Colon (tissue), 2 donors: ENCODE results near the gene TAS2R7.
"Not testable (repeated sequence)": the region's sequence is repeated elsewhere in the genome, so short reads cannot be mapped to it uniquely, and the experiment has no call there.

ENCODE experiments used
- FAIRE-seq: peaks from 2 replicates; lab custom pipeline; 2012; peaks lifted over from hg19 to GRCh38; lab: Jason Lieb, UNC
- donor health status: control.
- donor health status: control.

The TAS2R7 gene, protein sequence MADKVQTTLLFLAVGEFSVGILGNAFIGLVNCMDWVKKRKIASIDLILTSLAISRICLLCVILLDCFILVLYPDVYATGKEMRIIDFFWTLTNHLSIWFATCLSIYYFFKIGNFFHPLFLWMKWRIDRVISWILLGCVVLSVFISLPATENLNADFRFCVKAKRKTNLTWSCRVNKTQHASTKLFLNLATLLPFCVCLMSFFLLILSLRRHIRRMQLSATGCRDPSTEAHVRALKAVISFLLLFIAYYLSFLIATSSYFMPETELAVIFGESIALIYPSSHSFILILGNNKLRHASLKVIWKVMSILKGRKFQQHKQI

DNA sequence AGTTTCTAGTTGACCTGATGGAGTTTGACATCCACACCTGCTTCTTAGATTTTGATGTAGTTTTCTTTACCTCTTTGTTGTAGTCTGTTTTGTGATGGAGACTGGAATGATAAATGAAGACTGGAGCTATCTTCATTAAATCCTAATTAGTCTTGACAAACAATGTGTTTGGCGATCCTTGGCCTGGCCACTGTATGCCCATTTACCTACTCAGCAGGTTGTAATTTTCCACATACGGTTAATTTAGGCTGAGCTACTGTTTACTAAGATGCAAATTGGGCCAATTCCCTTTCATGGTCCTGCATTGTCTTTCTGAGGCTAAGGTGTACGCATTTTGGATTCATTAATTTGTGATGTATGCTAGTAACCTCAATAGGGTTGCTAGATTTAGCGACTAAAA, at the start of gene TAS2R7:
TAS2R7 (minus strand) TSS at position 41 of the 400 bp plus-strand sequence. CDS start 57 bp downstream, outside the sequence.
- FAIRE-seq, result no peak

DNA sequence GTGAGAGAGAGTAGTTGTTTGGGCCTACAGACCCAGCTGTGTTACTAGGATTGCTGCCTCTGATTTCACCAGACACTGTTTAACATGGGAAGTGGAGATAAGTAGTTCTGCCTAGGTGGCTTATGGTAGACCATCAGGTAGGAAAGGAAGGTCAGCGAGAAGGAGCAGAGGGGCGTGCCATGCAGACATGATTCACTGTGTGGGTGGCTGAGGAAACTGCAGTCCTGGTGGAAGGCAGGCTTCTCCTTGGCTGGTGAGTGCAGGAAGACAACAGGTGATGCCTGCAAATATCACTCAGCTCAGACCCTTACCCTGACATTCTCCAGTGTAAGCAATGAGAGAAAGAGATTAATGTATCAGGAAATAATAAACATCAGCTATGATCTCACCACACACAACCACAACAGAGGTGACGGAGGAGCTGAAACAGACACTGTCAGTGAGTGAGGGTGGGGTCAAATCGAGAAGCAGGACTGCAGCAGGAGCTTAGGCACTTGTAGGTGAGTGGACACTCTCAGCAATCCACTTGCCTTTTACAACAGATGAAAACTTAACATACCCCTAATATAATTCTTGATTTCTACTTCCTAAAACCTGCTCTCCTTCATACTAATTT, 48.9 kb upstream of the TAS2R7 start:
- FAIRE-seq, result no peak

DNA sequence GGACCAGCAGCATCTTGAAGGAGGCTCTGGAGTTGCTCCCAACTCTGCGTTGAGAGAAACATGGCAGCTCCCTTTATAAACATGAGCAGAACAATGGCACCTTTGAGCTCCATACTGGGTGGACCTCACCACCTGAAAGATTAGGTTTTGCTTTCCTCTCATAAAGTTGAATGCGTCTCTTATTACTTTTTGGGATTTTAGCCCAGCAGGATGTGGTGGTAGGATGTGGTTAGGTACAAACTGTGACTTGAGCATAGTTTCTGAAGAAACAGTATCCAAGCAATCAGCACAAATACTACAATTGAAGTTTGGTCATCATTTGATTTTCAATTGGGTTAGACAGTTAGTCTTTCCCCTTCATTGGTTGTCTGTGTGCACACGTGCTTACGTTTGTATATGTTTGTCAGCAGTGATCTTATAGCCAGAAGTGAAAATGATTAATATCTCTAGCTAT, 47.0 kb upstream of the TAS2R7 start, which contains the start of gene PRR4:
PRR4 (minus strand) TSS at position 51 of the 454 bp plus-strand sequence; CDS start at position 13, 38 bp downstream.
- FAIRE-seq, result no peak

DNA sequence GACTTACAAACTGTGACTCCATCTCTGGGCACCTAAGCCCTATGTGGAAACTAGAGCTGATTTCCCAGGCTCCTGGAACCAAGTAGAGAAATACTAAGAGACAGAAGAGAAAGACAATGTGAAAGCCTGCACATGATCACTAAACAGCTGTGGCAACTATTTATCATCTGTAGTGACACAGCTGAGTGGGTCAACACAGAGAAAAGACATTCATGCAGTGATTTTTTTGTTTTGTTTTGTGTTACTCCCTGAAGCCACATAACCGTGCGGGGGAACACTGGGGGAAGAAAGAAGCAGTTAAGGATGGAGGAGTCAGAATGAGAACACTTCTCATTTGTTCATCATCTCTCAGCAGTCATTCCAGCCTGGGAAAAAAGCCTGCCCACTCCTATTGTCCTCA, 45.3 kb upstream of the TAS2R7 start:
- no peak for FAIRE-seq

DNA sequence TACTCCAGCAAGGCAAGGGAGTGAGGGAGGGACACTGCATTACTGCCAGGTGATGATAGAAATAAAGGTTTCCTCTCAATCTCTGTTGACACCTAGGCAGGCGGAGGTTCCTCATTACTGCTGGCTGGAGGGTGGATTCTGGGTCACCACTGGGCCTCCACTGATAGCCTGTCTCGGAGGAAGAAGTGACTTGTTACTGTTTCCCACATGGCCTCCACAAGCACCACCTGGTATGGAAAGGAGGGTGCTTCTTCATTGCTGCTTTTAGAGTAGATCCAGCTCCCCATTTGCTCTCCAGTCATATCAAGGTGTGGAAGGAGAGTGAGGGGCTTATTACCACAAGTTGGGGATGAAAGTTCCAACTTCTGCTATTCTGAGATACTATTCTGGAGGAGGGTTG, 40.4 kb upstream of the TAS2R7 start:
- FAIRE-seq, result no peak

DNA sequence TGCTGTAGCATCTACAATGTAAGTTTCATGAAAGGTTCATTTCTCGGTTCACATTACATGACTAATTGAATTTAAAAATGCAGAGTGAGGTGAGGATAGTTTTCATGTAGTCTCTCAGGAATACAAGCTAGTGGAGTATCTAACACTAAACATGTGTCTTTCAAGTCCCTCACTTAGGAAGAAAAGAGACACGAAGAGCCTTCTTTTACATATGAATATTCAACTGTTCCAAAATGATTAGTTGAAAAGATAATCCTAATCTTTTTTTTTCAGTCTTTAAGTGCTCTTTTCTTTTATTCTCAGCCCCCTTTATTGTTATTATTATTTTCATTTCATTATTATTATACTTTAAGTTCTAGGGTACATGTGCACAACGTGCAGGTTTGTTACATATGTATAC, 36.0 kb upstream of the TAS2R7 start:
- no peak for FAIRE-seq

DNA sequence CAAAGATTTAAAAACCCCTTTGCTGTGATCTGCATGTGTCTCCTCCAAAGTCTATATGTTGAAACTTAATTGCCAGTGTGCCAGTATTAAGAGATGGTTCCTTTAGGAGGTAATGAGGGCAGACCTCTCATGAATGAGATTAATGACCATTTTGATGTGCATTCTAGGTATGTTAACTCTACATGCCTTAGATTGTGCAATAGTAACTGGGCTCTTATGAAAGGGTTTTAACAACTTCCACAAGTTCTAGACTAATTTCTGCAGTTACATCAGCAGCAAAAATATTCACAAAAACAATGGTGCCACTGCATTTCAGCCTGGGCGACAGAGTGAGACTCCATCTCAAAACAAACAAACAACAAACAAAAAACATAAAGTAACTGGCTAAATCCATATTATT, 27.6 kb upstream of the TAS2R7 start:
- no peak for FAIRE-seq

DNA sequence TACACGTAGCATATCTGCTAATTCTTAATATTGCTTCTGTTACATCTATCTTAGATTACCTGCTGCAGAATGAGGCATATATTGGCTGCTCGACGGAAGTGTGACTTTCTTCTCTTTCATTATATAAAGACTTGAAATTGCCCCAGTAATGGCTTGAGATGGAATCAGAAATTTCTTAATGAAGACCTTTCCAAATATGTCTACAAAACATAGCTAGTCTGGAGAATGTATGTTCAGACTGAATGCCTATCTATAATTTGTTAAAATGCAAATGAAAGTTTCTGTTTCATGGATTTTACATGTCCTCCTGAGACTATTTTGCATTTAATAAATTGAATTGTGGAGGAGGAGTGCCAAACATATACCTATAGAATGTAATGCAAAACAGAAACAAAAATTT, 23.8 kb upstream of the TAS2R7 start, which contains the start of gene TAS2R10:
TAS2R10 (minus strand) TSS at position 101 of the 400 bp plus-strand sequence; CDS start at position 12, 89 bp downstream.
- no peak for FAIRE-seq

DNA sequence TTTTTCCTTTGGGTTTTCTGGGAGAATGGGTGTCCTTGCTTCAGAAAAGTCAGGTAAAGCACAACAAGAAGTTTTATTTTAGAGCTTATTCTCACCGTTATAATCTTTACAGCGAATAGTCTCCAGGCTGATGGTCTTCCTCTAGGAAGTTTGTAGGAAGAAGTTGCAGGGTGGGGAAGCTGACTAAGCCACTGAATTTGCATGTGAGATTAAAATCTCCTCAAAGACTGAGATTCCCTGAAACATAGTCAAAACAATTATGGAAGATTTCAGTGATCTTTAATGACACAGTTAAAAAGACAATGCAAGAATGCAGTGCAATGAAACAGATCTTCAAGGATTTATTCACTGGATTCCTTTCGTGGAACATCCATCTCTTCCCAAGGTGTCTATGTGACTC, 22.5 kb upstream of the TAS2R7 start:
- FAIRE-seq, result no peak

DNA sequence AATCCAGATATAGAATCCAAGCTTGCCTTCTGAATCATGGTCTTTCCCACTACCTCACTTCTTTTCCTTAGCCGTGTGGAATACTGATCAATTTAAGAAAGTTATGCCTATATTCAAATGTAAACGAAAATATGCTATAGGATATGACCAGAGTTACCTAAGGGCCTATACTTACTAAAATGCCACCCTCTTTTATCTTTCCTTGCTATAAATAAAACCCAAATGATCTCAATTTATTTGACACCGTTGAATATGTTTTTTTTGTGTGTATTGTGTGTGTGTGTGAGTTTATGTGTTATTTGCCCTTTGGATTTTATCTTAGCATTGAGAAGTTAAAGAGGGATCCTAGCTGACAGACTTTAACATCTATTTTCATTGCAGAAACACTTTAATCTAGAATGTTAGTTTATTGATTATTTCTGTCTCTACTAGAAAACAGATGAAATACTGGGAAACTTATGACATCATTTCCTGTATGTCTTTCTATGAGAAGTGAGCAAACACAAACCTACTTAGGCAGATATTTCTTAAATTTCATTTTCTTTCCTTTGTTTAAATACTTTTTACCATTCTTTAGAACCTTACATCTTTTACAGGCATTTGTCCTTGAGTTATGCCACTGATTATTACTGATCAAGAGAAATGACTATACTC, 9.6 kb upstream of the TAS2R7 start:
- no peak for FAIRE-seq

DNA sequence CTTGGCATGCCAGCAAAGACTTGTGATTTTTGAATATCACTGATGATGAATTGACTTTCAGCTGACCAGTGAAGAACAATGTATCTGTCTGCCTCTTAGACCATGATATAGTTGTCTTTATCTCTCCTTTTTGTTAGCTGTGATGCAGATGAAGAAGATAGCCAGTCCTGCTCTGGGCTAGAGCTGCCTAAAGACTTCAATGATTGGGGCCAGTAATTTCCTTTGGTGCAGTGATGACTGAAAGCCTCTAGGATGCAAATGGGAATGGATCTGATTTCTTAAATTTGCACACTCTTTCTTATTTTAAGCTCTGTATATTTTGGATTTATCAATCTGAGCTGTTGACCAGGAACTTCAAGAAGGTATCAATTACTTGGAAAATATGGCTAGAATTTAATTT, 7.6 kb upstream of the TAS2R7 start, which contains the start of gene TAS2R9:
TAS2R9 (minus strand) TSS at position 101 of the 400 bp plus-strand sequence; CDS start at position 8, 93 bp downstream.
- FAIRE-seq, result no peak

DNA sequence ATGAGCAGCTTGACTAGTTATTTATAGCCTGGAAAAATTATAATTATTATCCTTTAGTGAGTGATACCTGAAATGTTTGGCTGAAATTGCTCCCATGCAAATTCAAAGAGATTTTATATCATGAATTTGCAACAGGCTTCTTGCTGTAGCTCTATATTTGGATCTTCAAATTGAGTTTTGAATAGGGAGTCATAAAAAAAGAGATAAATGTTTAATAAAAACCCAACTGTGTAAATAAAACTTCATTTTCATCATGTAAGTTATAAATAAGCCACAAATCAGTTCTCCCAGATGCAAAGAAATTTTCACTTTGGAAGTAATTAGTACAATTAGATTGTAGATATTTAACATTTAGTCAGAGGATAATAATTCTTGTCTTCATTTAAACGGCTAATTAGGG, 4.8 kb upstream of the TAS2R7 start, which contains the start of gene TAS2R8:
TAS2R8 (minus strand) TSS at position 101 of the 400 bp plus-strand sequence. CDS start 306 bp downstream, outside the sequence.
- no peak for FAIRE-seq

DNA sequence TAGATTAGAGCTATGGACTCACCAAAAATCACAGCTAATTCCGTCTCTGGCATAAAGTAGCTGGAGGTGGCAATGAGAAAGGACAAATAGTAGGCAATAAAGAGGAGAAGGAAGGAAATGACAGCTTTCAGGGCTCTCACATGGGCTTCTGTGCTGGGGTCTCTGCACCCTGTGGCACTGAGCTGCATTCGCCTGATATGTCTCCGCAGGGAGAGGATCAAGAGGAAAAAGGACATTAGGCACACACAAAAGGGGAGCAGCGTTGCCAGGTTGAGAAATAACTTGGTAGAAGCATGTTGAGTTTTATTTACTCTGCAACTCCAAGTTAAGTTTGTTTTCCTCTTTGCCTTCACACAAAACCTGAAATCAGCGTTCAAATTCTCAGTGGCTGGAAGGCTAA, 686 bp downstream of the TAS2R7 start:
- no peak for FAIRE-seq

DNA sequence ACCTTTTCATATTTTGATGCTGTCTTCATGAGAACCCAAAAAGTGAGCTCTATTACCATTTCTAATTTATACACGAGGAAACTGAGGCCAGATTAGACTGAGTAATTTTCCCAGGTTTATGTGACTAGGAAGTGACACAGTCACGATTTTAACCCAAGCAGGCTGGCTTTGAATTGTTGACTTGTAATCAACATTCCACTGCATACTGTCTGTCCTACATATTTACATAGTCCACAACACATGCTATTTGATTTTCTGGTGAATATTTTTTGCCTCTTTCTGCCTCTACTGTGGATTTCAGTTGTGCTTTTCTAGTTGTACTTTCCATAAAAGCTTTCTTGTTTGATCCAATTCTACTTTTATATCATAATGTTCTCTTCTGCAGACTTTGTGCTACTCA, 8.2 kb downstream of the TAS2R7 start:
- no peak for FAIRE-seq

DNA sequence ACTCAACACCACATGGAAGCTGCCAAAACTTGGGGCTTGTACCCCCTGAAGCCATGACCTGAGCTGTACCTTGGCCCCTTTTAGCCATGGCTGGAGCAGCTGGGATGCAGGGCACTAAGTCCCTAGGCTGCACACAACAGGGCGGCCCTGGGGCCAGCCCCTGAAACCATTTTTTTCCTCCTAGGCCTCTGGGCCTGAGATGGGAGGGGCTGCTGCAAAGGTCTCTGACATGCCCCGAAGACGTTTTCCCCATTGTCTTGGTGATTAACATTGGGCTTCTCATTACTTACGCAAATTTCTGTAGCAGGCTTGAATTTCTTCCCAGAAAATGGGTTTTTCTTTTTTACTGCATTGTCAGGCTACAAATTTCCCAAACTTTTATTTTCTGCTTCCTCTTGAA, 10.7 kb downstream of the TAS2R7 start:
- FAIRE-seq, result not testable (repeated sequence)

DNA sequence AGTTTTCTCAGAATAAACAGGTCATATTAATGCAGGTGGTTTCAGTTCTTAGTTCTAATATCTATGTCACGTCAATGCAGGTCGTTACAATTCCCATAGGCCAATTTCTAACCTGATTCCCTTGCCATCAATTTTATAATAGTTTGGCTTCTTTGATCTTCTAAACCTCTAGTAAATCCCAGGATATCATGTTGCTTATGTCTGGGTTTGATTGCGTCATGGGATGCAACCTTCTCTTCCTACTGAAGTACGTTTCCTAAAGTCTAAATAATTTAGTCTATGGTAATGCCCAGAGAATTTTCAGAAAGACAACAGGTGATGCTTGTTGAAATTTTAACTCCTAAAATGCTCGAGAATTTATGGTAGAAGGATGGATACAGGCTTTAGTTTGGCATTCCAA, 19.2 kb downstream of the TAS2R7 start:
- no peak for FAIRE-seq

DNA sequence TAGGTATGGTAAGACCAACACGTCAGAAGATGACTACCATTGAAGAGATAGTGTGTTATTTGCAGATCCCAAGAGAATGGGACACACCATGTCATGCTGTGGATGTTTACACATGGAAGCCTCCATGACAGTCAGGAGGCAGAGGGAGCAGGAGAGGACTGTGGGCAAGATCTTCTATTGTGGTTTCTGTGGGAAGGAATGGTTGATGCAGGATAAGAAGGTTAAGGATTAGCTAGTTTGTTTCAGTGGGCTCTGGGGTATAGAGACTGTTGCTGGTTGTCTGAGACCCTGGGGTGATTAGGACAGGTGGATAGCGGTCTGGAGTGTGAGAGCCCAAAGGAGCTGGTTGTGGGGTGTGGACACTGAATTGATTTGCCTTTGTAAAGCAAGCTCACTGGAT, 23.3 kb downstream of the TAS2R7 start:
- no peak for FAIRE-seq

DNA sequence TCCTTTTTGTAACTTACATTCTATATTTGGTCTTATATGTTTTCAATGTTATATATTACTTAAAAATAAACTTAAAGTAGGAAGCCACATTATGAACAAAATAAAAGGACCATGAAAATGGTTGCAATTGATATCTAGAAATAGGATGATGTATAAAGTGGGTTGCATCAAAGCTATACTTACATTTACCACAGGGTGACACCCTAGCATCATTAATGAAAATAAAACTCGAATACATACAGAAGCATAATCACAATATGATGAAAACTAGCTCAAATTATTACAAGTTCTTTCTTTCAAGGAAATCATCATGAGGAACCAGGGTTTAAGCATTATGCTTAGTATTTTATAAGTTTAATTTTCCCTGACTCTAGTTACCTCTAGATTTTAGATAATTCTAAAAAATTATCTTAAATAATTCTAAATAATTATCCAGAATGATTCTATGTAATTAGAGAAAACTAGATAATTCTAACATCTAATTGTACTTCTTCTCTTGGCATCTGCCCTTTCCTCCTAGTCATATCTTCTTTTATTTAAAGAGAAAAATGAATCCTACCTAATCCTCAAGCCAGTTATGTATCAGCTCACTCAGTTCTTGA, 31.2 kb downstream of the TAS2R7 start:
- FAIRE-seq, result no peak

DNA sequence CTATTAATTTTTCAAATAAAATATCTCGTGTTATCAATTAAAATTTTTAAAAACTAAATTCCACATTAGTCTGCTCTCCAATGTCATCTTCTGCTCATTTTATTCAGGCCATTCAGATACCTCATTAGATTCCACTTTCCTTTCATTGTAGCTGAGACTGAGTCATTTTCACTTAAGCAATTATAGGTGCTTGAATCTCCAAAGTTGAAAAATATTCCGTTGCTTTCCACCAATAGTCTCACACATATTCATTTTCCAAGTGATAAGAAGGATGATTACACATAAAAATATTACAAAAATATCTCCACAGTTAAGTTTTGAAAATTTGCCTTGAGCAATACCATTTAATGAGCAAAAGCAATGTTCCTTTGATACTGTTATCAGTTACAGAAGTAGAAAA, 42.8 kb downstream of the TAS2R7 start:
- no peak for FAIRE-seq

DNA sequence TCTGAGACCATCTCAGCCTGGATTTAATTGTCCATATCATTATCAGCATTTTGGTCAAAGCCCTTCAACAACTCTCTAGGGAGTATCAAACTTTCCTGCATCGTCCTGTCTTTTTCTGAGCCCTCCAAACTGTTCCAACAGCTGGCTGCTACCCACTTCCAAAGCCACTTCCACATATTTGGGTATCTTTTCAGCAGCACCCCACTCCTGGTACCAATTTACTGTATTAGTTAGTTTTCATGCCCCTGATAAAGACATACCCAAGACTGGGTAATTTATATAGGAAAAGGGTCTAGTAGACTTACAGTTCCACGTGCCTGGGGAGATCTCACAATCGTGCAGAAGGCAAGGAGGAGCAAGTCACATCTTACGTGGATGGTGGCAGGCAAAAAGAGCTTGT, 46.2 kb downstream of the TAS2R7 start:
- no peak for FAIRE-seq

DNA sequence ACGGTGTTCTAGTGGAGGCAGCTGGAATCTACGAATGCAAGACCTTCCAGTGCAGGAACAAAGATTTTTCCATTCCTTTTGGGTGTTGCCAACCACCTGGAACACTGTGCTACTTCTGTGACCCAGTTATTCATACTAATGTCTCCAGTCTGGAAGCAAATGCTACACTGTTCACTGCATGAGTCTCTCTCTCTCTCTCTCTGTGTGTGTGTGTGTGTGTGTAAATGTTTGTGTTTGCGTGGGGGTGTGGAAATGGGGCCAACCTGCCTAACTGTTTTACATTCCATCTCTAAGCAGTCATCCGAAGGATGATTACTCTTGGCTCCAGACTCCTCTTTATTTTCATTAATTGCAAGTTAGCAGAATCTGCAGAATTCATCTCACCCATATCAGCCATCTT, 49.4 kb downstream of the TAS2R7 start:
- no peak for FAIRE-seq
